ENCODE measurements around the gene PLXNA4.

DNA sequence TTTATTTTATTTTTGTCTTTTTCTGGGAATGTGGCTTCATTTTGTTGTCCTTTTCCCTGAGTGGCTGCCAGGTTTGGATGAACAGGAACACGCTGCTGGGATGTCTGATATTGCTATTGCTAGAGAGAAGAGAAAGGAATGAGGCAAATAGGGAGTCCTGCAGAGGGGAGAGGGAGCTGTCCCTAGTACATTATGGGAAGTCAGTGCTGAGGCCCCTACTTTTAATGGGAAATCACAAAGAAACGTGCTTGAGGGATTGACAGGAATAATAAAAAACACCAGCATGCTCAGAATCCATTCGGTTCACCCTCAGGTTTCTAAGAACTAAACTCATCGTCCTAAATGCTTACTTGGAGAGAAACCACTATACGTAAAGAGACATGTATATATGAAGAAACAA is 306.6 kb downstream of the PLXNA4 start:
- no peak for TF ChIP-seq EZH2phosphoT487 (IDR thresholded peaks at IDR 0.05; ENCODE audit: low read depth)
- TF ChIP-seq, protein P1, sequence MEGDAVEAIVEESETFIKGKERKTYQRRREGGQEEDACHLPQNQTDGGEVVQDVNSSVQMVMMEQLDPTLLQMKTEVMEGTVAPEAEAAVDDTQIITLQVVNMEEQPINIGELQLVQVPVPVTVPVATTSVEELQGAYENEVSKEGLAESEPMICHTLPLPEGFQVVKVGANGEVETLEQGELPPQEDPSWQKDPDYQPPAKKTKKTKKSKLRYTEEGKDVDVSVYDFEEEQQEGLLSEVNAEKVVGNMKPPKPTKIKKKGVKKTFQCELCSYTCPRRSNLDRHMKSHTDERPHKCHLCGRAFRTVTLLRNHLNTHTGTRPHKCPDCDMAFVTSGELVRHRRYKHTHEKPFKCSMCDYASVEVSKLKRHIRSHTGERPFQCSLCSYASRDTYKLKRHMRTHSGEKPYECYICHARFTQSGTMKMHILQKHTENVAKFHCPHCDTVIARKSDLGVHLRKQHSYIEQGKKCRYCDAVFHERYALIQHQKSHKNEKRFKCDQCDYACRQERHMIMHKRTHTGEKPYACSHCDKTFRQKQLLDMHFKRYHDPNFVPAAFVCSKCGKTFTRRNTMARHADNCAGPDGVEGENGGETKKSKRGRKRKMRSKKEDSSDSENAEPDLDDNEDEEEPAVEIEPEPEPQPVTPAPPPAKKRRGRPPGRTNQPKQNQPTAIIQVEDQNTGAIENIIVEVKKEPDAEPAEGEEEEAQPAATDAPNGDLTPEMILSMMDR (IDR thresholded peaks at IDR 0.05; ENCODE audit: low read depth, low read length) = no peak
